ENCODE measurements around the gene NOX3. TPM values are rescaled to one million over a fixed set of nuclear protein-coding genes. Genes with fewer than 3 reads are reported as not detected.

NOX3 gene
- total RNA-seq, 4 donors from 2014 or later: not detected

DNA sequence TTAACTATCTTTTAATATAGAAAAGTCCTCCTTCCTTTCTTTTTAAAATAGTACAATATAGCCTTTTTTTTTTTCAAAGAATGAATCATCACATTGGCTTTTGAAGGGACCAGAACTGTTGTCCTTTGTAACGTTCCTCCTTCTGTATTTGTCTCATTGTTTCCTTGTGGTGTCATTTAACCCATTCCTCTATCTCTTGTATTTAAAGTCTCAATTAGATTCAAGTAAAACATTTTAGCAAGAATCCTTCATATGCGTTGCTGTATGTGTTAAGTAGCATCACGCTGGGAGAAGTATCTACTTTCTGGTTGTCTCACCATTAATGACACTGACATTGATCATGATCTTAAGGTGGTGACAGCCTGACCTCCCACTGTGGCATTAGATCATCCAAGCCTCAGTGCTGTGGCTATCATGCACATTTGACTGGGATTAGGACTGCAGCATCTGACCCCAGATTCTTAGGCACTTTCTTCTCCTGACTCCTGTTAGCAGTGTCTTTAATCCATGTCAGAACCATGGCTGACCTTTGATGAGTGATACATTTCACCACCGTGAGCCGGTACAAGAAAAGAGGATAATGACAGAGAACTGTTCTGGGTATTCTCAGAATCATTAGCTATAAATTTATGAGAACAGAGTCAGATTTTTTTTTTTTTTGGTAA is 73.8 kb downstream of the NOX3 start:
- no peak for TF ChIP-seq POLR2A (IDR thresholded peaks at IDR 0.05)
- TF ChIP-seq, protein P1, sequence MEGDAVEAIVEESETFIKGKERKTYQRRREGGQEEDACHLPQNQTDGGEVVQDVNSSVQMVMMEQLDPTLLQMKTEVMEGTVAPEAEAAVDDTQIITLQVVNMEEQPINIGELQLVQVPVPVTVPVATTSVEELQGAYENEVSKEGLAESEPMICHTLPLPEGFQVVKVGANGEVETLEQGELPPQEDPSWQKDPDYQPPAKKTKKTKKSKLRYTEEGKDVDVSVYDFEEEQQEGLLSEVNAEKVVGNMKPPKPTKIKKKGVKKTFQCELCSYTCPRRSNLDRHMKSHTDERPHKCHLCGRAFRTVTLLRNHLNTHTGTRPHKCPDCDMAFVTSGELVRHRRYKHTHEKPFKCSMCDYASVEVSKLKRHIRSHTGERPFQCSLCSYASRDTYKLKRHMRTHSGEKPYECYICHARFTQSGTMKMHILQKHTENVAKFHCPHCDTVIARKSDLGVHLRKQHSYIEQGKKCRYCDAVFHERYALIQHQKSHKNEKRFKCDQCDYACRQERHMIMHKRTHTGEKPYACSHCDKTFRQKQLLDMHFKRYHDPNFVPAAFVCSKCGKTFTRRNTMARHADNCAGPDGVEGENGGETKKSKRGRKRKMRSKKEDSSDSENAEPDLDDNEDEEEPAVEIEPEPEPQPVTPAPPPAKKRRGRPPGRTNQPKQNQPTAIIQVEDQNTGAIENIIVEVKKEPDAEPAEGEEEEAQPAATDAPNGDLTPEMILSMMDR (IDR thresholded peaks at IDR 0.05): no peak
- Histone ChIP-seq H3K4me3 (replicated peaks in 1 of 3) (no peak overlapping the region), H3K27me3 (no peaks in the 10 kb centered on the region), H3K27ac (no peak overlapping the region), H3K4me1 (no peaks in the 10 kb centered on the region), H3K9me3 (no peaks in the 10 kb centered on the region), H3K36me3 (no peaks in the 10 kb centered on the region)
- DNase-seq: no peak
- intact Hi-C loops (cut with DNase I): no loop called here
- 82 to 84% methylated on average over 5 of the region's 5 CpGs for WGBS, 2 donors

GRCh38 chr6:155380666-155381332 is 74.8 kb downstream of the NOX3 start:
- Histone ChIP-seq H3K4me3 (replicated peaks in 1 of 3) (no peak overlapping the region), H3K4me1 (no peaks in the 10 kb centered on the region), H3K27ac (no peak overlapping the region), H3K9me3 (no peaks in the 10 kb centered on the region), H3K27me3 (no peaks in the 10 kb centered on the region), H3K36me3 (no peaks in the 10 kb centered on the region)
- intact Hi-C loops (cut with DNase I): no loop called here
- no peak for DNase-seq
- TF ChIP-seq POLR2A (IDR thresholded peaks at IDR 0.05): no peak
- TF ChIP-seq, protein P1 (IDR thresholded peaks at IDR 0.05): no peak
- WGBS, 2 donors: 84 to 89% methylated on average over 8 of the region's 8 CpGs

DNA sequence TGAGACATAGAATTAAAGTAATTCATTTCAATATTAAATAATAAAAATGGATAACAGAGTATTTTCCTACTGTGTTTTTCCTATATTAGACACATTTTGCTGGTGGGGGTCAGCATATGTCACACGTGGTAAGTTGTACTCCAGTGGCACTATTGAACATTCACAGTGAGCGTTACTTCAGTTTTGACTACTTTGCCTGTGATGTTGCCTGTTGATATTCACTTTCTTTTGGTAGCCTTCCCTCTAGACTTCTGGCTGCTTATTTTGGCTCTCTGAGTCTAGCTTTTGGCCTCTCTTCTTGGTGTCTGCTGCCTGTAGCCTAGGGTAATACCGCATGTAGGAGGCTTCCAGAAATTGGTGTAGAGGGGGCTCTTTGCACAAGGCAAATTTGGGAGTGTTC is 76.9 kb downstream of the NOX3 start:
- 88 to 91% methylated on average over 3 of the region's 3 CpGs for WGBS, 2 donors
- no peak overlapping the region for H3K27ac ChIP-seq
- no peaks in the 10 kb centered on the region for H3K4me1 ChIP-seq
- intact Hi-C loops (cut with DNase I): no loop called here
- H3K4me3 ChIP-seq (replicated peaks in 1 of 3): no peak overlapping the region
- no peaks in the 10 kb centered on the region for H3K27me3 ChIP-seq
- no peak for DNase-seq
- H3K36me3 ChIP-seq: no peaks in the 10 kb centered on the region
- no peak for TF ChIP-seq POLR2A (IDR thresholded peaks at IDR 0.05)
- TF ChIP-seq, protein P1 (IDR thresholded peaks at IDR 0.05): no peak
- no peaks in the 10 kb centered on the region for H3K9me3 ChIP-seq

GRCh38 chr6:155378276-155378675 is 77.4 kb downstream of the NOX3 start:
- intact Hi-C loops (cut with DNase I): no loop called here
- DNase-seq: no peak
- Histone ChIP-seq H3K27ac (no peak overlapping the region), H3K4me3 (replicated peaks in 1 of 3) (no peak overlapping the region), H3K9me3 (no peaks in the 10 kb centered on the region), H3K36me3 (no peaks in the 10 kb centered on the region), H3K27me3 (no peaks in the 10 kb centered on the region), H3K4me1 (no peaks in the 10 kb centered on the region)
- TF ChIP-seq, protein P1 (IDR thresholded peaks at IDR 0.05): no peak
- no peak for TF ChIP-seq POLR2A (IDR thresholded peaks at IDR 0.05)

DNA sequence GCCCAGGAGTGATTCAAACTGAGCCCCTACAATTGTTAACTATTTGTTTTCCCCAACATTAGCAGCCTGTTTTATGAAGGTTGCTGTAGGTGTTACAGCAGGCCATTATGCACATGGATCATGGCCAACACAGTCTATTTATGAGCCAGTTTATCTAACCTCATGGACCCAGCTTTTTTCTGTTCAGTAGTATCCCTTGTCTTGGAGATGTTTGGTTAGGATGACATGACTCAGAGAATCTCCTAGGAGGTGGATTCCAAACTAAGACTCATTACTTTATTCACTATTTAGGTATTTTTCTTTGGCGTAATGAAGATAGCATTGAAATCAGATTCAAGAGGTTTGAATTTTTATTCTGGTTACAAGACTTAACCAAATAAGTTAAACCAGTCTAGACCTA is 78.6 kb downstream of the NOX3 start:
- WGBS, 2 donors: 93 to 94% methylated on average over 1 of the region's 1 CpG
- no peak overlapping the region for H3K4me3 ChIP-seq (replicated peaks in 1 of 3)
- no peak overlapping the region for H3K27ac ChIP-seq
- TF ChIP-seq, protein P1 (IDR thresholded peaks at IDR 0.05): no peak
- TF ChIP-seq POLR2A (IDR thresholded peaks at IDR 0.05): no peak
- H3K4me1 ChIP-seq: no peaks in the 10 kb centered on the region
- H3K36me3 ChIP-seq: no peaks in the 10 kb centered on the region
- intact Hi-C loops (cut with DNase I): no loop called here
- H3K27me3 ChIP-seq: no peaks in the 10 kb centered on the region
- no peaks in the 10 kb centered on the region for H3K9me3 ChIP-seq
- DNase-seq: no peak
